KMS-11 (cell line): Measurements from ENCODE around the gene ASB2.
A peak's percentile ranks its signal among the peaks of the same experiment; 100 is the strongest.

ENCODE experiments used
- H2AFZ ChIP-seq: fragments of 200-600 bp; sonication (generic); 2 replicates; pipeline ENCODE4 v1.6.1; 2016; ENCODE audit warnings: antibody characterized with exemption, mixed run types, low read depth
- H3K27ac ChIP-seq: fragments of 200-600 bp; sonication (generic); 2 replicates; pipeline ENCODE4 v1.6.1; 2016; ENCODE audit warnings: mild to moderate bottlenecking, mixed run types
- H3K27me3 ChIP-seq: fragments of 200-600 bp; sonication (generic); 2 replicates; pipeline ENCODE4 v1.6.1; 2017; ENCODE audit warnings: mild to moderate bottlenecking, low read depth, mixed run types, moderate library complexity; ENCODE audit not compliant: insufficient read depth
- H3K36me3 ChIP-seq: fragments of 200-600 bp; sonication (generic); 2 replicates; pipeline ENCODE4 v1.6.1; 2017; ENCODE audit warnings: mild to moderate bottlenecking, mixed run types; ENCODE audit not compliant: insufficient read depth
- H3K4me1 ChIP-seq: fragments of 200-600 bp; sonication (generic); 2 replicates; pipeline ENCODE4 v1.6.1; 2016; ENCODE audit warnings: mild to moderate bottlenecking, low read depth, mixed run types; ENCODE audit not compliant: poor library complexity, severe bottlenecking
- H3K4me2 ChIP-seq: fragments of 200-600 bp; sonication (generic); 2 replicates; pipeline ENCODE4 v1.7.0; 2016; ENCODE audit warnings: mild to moderate bottlenecking, mixed run types
- H3K4me3 ChIP-seq: fragments of 200-600 bp; sonication (generic); IDR thresholded peaks from 2 replicates; pipeline ENCODE4 v1.6.1; 2017; ENCODE audit warnings: low read depth, low read length, mixed read lengths; ENCODE audit not compliant: insufficient read depth
- H3K79me2 ChIP-seq: fragments of 200-600 bp; sonication (generic); 2 replicates; pipeline ENCODE4 v1.6.1; 2016; ENCODE audit warnings: low read depth, mixed run types; ENCODE audit not compliant: insufficient read depth
- H3K9ac ChIP-seq: fragments of 200-600 bp; sonication (generic); 2 replicates; pipeline ENCODE4 v1.6.1; 2016; ENCODE audit warnings: mild to moderate bottlenecking, mixed run types
- H4K20me1 ChIP-seq: fragments of 200-600 bp; sonication (generic); 2 replicates; pipeline ENCODE4 v1.6.1; 2016; ENCODE audit warnings: mild to moderate bottlenecking, mixed run types; ENCODE audit not compliant: insufficient read depth
- TF ChIP-seq, protein P1 (sequence below): fragments of 200-600 bp; sonication (generic); conservative IDR thresholded peaks from 2 replicates; pipeline ENCODE4 v1.6.1; 2017; ENCODE audit warnings: low read depth, mild to moderate bottlenecking, antibody characterized with exemption, low read length, moderate library complexity, mixed read lengths

ASB2 gene

DNA sequence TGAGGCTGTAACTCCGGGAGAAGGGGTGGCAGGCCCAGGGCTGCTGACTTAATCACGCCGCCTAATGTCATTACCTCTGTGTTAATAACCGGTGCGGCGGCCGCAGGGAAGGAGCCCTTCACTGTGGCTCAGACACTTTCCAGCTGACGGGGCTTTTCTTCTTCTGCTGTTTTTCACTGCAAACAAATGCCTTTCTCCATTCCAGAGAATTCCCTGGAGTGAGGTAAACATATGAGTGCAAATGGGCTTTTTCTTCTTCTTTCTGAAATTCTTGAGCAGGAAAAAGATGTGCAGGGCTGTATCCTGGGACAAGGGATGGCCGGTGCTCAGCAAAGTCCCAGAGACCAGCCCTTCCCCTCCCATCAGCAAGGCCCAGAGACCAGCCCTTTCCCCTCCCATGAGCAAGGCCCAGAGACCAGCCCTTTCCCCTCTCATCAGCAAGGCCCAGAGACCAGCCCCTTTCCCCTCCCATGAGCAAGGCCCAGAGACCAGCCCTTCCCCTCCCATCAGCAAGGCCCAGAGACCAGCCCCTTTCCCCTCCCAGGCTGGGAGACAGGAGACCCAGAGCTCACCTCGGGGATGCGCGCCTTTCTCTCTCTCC lies 82.6 kb downstream of the ASB2 start:
- Histone ChIP-seq H3K27ac (no peak overlapping the region), H3K4me2 (no peak overlapping the region), H3K27me3 (no peaks in the 10 kb centered on the region), H3K79me2 (no peaks in the 10 kb centered on the region), H3K9ac (no peak overlapping the region), H4K20me1 (no peaks in the 10 kb centered on the region), H2AFZ (no peak overlapping the region), H3K36me3 (no peaks in the 10 kb centered on the region), H3K4me3 (no peak overlapping the region), H3K4me1 (no peaks in the 10 kb centered on the region)
- TF ChIP-seq, protein P1, sequence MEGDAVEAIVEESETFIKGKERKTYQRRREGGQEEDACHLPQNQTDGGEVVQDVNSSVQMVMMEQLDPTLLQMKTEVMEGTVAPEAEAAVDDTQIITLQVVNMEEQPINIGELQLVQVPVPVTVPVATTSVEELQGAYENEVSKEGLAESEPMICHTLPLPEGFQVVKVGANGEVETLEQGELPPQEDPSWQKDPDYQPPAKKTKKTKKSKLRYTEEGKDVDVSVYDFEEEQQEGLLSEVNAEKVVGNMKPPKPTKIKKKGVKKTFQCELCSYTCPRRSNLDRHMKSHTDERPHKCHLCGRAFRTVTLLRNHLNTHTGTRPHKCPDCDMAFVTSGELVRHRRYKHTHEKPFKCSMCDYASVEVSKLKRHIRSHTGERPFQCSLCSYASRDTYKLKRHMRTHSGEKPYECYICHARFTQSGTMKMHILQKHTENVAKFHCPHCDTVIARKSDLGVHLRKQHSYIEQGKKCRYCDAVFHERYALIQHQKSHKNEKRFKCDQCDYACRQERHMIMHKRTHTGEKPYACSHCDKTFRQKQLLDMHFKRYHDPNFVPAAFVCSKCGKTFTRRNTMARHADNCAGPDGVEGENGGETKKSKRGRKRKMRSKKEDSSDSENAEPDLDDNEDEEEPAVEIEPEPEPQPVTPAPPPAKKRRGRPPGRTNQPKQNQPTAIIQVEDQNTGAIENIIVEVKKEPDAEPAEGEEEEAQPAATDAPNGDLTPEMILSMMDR = no peak

DNA sequence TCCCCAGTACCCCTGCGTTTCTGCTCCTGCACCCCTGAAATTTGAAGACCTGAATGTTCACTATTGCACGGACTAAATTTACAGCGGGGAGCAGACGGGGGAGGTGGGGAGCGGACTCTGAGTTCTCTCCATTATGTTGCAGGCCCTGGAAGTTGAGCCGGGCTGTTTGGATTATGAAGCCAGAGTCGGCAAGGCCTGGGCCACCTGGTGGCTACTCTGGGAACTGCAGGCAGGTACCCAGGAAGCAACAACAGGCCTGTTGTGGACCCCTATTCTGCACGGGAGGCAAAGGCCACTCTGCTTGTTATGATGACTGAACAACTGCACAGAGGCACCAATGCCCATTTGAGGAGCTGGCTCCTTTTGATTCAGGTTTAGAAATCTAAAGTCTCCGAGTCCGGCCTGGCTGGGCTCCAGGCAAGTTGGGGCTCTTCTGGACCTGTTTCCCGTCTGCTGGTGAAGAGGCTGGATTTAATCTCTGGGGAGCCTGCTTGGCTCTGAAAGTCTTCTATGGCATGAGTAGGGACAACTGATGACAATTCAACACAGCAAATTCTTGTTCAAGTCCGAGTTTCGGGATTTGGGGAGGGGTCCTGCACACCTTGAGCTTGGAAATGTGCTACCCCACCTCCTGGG lies 83.3 kb downstream of the ASB2 start:
- H2AFZ ChIP-seq = peak overlapping the region; percentile 18; the same call in 1 of the 2 replicates

DNA sequence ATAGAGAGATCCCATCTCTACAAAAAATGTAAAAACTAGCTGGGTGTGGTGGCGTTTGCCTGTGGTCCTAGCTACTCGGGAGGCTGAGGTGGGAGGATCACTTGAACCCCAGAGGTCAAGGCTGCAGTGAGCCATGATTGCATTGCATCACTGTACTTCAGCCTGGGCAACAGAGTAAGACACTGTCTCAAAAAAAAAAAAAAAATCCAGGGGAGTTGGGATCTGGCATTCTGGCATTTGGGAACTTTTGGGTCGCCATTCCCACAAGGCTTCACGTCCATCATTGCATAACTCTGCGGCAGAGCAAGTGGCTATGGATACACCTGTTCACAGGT lies 83.9 kb downstream of the ASB2 start:
- Histone ChIP-seq H3K27me3 (no peaks in the 10 kb centered on the region), H3K36me3 (no peaks in the 10 kb centered on the region)
- TF ChIP-seq, protein P1 = no peak

More for the DNA sequence above, 83.3 kb downstream of the ASB2 start:
- TF ChIP-seq, protein P1 = peak; percentile 92
- Histone ChIP-seq H3K27me3 (no peaks in the 10 kb centered on the region), H3K27ac (no peak overlapping the region), H3K79me2 (no peaks in the 10 kb centered on the region), H3K9ac (no peak overlapping the region), H3K36me3 (no peaks in the 10 kb centered on the region), H4K20me1 (no peaks in the 10 kb centered on the region), H3K4me2 (no peak overlapping the region), H3K4me1 (no peaks in the 10 kb centered on the region), H3K4me3 (no peak overlapping the region)

DNA sequence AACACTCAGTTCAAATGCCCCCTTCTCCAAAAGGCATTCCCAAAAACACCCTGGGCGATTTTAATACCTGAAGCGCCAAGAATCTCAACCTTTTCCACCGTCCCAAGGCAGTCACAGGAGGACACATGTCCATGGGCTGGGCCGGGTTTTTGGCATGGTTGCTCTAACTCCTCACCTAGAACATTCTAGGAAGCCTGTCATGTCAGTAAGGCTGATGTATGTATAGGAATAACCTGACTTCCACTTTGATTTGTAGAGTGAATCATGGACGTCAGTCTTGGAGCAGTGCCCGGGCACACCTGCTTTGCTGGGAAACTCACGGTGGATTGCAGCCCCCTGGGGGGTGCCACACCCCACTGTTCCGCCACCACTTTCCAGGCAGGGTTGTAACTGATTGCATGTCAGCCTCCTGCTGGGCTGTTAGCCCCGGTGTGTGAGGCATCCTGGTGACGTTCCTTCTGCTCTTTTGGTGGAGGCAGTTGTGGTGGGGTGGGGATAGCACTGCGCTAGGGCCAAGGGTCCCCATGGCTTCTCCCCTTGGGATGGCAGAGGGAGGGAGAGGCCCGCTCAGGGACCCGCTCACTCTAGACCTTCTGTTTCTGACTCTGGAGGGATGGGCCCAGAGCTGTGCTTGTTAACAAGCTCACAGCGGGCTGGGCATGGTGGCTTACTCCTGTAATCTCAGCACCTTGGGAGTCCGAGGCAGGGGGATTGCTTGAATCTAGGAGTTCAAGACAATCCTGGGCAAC lies 84.4 kb downstream of the ASB2 start:
- Histone ChIP-seq H3K36me3 (no peaks in the 10 kb centered on the region), H3K4me3 (no peak overlapping the region), H2AFZ (no peak overlapping the region), H3K27me3 (no peaks in the 10 kb centered on the region), H4K20me1 (no peaks in the 10 kb centered on the region), H3K4me2 (no peak overlapping the region), H3K9ac (no peak overlapping the region), H3K27ac (no peak overlapping the region), H3K79me2 (no peaks in the 10 kb centered on the region), H3K4me1 (no peaks in the 10 kb centered on the region)
- TF ChIP-seq, protein P1 = no peak

More for the DNA sequence above, 83.9 kb downstream of the ASB2 start:
- no peak overlapping the region for H3K9ac ChIP-seq
- no peak overlapping the region for H3K4me2 ChIP-seq
- H3K4me3 ChIP-seq = no peak overlapping the region
- no peak overlapping the region for H3K27ac ChIP-seq
- H4K20me1 ChIP-seq = no peaks in the 10 kb centered on the region
- peak overlapping the region; percentile 18; the same call in 1 of the 2 replicates for H2AFZ ChIP-seq
- H3K79me2 ChIP-seq = no peaks in the 10 kb centered on the region
- no peaks in the 10 kb centered on the region for H3K4me1 ChIP-seq
